ENCODE measurements around the gene SPATA9. TPM values are rescaled to one million over a fixed set of nuclear protein-coding genes. Genes with fewer than 3 reads are reported as not detected.

Gene SPATA9
- total and polyA plus RNA-seq, 9 of the 15 experiments (the other 6 are each of a cell fraction or from before 2014, with no cell fraction given) = 0.16 to 5.5 (median 0.39) TPM; not detected in 3

DNA sequence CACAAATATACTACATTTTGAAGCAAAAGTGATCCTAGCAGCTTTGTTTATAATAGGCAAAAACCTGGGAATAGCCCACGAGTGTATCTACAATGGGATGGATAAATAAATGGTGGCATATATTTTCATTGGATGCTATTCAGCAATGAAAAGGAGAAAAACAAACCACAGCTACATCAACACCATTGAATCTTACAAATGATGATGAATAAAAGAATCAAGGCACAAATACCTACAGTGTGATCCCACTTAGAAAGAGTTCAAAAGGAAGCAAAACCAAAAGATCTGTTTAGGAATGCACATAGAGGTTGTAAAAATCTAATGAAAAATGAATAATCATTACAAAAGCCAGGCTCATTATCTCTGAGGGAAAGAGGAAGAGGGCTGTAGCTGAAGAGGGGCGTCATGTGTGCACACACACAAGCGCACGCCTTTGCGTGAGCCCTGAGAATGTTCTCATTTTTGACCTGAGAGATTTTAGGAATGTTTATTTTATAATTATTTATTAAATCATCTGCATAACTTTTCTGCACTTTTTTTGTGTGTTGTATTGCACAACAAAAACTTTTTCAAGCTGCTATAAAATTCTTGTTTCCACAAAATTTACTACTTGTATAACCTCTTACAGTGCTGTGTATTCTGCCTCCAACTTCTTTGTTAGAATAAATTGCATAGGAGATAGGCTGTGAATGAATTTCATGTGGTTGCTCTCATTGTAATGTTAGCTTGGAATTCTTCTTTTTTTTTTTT, 42.5 kb upstream of the SPATA9 start:
- ChIA-PET POLR2A (interaction anchor here (1.2 to 6.1 kb wide), 3 partner anchors 9 to 14 kb away, joined by 8 to 41 read pairs (median 12); no protein-coding TSS in a partner anchor), CTCF (ENCODE audit: low intra/inter-chr PET ratio) (no interaction called here)
- H2AFZ ChIP-seq (ENCODE audit: low read depth, low read length) = peak overlapping the region; percentile 69
- ATAC-seq (0 out of 3 replicates have a peak, but pooled peaks have one; percentile 9), FAIRE-seq (no peak), DNase-seq (ENCODE audit: extremely low read depth in 1 of 4, low spot score in 3 of 4) (peak in 1 of 4 experiments; percentile 63)
- WGBS (ENCODE audit: insufficient coverage, low coverage, missing lambda C conversion rate) = 10% methylated on average over 5 of the region's 5 CpGs
- intact Hi-C loops (cut with micrococcal nuclease) (loop anchor here (10.0 kb wide), 2 partner anchors 170 to 210 kb away; partner anchors contain the start of genes ARSK and SKIC3), in situ Hi-C loops (cut with MboI) (loop anchor here (5.0 kb wide), 1 partner anchor 58 kb away; no protein-coding TSS in a partner anchor)
- no peaks in the 10 kb centered on the region for H3K9me1 ChIP-seq (ENCODE audit: control insufficient read depth, insufficient read depth, low read length)
- H3K27ac ChIP-seq (ENCODE audit: extremely low read depth, low read depth, low read length) = peak overlapping the region; percentile 85
- H3K4me2 ChIP-seq (ENCODE audit: insufficient read depth, low read length) = peak overlapping the region; percentile 8; the same call in 1 of the 2 replicates
- BruUV-seq (replicated peaks) = no TSS peak
- H3K36me3 ChIP-seq (ENCODE audit: control insufficient read depth, insufficient read depth, low read length) = no peaks in the 10 kb centered on the region
- no peaks in the 10 kb centered on the region for H3K9me3 ChIP-seq (replicated peaks; ENCODE audit: control insufficient read depth, insufficient read depth, low read depth, low read length)
- peaks cover 12% of the 10 kb centered on the region for H3K79me2 ChIP-seq (ENCODE audit: control insufficient read depth, insufficient read depth, low read length)
- H3K4me3 ChIP-seq = no peak overlapping the region
- peaks cover 28 to 64% of the 10 kb centered on the region in 2 experiments for H3K4me1 ChIP-seq (replicated peaks in 1 of 2; ENCODE audit: control insufficient read depth in 2 of 2, insufficient read depth in 2 of 2, low read length in 2 of 2)
- no peaks in the 10 kb centered on the region for H4K20me1 ChIP-seq (replicated peaks; ENCODE audit: control insufficient read depth, insufficient read depth, low read length)
- peak overlapping the region in 1 of 2 experiments; percentile 92; a peak in 2 of 4 replicates for H3K9ac ChIP-seq (ENCODE audit: insufficient read depth in 1 of 2, low read depth in 2 of 2, low read length in 2 of 2)
- no peaks in the 10 kb centered on the region for H3K27me3 ChIP-seq (ENCODE audit: control insufficient read depth in 2 of 2, insufficient read depth in 2 of 2, low read length in 2 of 2)
- no peak for TF ChIP-seq SMAD2 (IDR thresholded peaks at IDR 0.05; ENCODE audit: low read depth, low read length)
- no peak for TF ChIP-seq SMARCC2 (IDR thresholded peaks at IDR 0.05; ENCODE audit: low read depth)
- no peak for TF ChIP-seq GATAD2B (IDR thresholded peaks at IDR 0.05; ENCODE audit: borderline replicate concordance)
- TF ChIP-seq, protein P1, sequence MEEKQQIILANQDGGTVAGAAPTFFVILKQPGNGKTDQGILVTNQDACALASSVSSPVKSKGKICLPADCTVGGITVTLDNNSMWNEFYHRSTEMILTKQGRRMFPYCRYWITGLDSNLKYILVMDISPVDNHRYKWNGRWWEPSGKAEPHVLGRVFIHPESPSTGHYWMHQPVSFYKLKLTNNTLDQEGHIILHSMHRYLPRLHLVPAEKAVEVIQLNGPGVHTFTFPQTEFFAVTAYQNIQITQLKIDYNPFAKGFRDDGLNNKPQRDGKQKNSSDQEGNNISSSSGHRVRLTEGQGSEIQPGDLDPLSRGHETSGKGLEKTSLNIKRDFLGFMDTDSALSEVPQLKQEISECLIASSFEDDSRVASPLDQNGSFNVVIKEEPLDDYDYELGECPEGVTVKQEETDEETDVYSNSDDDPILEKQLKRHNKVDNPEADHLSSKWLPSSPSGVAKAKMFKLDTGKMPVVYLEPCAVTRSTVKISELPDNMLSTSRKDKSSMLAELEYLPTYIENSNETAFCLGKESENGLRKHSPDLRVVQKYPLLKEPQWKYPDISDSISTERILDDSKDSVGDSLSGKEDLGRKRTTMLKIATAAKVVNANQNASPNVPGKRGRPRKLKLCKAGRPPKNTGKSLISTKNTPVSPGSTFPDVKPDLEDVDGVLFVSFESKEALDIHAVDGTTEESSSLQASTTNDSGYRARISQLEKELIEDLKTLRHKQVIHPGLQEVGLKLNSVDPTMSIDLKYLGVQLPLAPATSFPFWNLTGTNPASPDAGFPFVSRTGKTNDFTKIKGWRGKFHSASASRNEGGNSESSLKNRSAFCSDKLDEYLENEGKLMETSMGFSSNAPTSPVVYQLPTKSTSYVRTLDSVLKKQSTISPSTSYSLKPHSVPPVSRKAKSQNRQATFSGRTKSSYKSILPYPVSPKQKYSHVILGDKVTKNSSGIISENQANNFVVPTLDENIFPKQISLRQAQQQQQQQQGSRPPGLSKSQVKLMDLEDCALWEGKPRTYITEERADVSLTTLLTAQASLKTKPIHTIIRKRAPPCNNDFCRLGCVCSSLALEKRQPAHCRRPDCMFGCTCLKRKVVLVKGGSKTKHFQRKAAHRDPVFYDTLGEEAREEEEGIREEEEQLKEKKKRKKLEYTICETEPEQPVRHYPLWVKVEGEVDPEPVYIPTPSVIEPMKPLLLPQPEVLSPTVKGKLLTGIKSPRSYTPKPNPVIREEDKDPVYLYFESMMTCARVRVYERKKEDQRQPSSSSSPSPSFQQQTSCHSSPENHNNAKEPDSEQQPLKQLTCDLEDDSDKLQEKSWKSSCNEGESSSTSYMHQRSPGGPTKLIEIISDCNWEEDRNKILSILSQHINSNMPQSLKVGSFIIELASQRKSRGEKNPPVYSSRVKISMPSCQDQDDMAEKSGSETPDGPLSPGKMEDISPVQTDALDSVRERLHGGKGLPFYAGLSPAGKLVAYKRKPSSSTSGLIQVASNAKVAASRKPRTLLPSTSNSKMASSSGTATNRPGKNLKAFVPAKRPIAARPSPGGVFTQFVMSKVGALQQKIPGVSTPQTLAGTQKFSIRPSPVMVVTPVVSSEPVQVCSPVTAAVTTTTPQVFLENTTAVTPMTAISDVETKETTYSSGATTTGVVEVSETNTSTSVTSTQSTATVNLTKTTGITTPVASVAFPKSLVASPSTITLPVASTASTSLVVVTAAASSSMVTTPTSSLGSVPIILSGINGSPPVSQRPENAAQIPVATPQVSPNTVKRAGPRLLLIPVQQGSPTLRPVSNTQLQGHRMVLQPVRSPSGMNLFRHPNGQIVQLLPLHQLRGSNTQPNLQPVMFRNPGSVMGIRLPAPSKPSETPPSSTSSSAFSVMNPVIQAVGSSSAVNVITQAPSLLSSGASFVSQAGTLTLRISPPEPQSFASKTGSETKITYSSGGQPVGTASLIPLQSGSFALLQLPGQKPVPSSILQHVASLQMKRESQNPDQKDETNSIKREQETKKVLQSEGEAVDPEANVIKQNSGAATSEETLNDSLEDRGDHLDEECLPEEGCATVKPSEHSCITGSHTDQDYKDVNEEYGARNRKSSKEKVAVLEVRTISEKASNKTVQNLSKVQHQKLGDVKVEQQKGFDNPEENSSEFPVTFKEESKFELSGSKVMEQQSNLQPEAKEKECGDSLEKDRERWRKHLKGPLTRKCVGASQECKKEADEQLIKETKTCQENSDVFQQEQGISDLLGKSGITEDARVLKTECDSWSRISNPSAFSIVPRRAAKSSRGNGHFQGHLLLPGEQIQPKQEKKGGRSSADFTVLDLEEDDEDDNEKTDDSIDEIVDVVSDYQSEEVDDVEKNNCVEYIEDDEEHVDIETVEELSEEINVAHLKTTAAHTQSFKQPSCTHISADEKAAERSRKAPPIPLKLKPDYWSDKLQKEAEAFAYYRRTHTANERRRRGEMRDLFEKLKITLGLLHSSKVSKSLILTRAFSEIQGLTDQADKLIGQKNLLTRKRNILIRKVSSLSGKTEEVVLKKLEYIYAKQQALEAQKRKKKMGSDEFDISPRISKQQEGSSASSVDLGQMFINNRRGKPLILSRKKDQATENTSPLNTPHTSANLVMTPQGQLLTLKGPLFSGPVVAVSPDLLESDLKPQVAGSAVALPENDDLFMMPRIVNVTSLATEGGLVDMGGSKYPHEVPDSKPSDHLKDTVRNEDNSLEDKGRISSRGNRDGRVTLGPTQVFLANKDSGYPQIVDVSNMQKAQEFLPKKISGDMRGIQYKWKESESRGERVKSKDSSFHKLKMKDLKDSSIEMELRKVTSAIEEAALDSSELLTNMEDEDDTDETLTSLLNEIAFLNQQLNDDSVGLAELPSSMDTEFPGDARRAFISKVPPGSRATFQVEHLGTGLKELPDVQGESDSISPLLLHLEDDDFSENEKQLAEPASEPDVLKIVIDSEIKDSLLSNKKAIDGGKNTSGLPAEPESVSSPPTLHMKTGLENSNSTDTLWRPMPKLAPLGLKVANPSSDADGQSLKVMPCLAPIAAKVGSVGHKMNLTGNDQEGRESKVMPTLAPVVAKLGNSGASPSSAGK (IDR thresholded peaks at IDR 0.05) = peak; percentile 43; the same call in 1 of the 2 replicates
- no peak for TF ChIP-seq ZNF311 (CRISPR knock-in tag; IDR thresholded peaks at IDR 0.05)
